H4 (cell line): ENCODE data around the gene IFIT1B. TPM values are rescaled to one million over a fixed set of nuclear protein-coding genes. Genes with fewer than 3 reads are reported as not detected.

Source experiments
- DNase-seq: peaks from one replicate; pipeline ENCODE4 v3.0.0-alpha.2; 2015; ENCODE audit warnings: low spot score
- total RNA-seq: library from RNA; depleted of rRNA; stranded (reverse); fragments of >200 nt; shearing (Covaris generic); gene quantifications from 2 replicates; pipeline ENCODE4 v1.2.3, GENCODE V29; 2014; rRNA removed

Gene IFIT1B
- total RNA-seq, 1 experiment from 2014 or later: 0.12 TPM

- DNase-seq: peak; percentile 73
Observed at GRCh38 chr10:89414146-89414878, 36.5 kb downstream of the IFIT1B start, which contains the start of gene IFIT5. IFIT5 (plus strand) TSS chr10:89414568; CDS start chr10:89414799, 231 bp downstream.

GRCh38 chr10:89414879-89415821 lies 37.3 kb downstream of the IFIT1B start:
- DNase-seq: peak; percentile 31

GRCh38 chr10:89416465-89416864 lies 38.6 kb downstream of the IFIT1B start:
- DNase-seq: no peak

GRCh38 chr10:89419548-89419947 lies 41.7 kb downstream of the IFIT1B start:
- DNase-seq: no peak

GRCh38 chr10:89421018-89421476 lies 43.2 kb downstream of the IFIT1B start:
- DNase-seq: no peak

GRCh38 chr10:89425000-89425399 lies 47.1 kb downstream of the IFIT1B start:
- DNase-seq: no peak

GRCh38 chr10:89426230-89426868 lies 48.5 kb downstream of the IFIT1B start:
- peak; percentile 45 for DNase-seq

- DNase-seq: no peak
Observed at GRCh38 chr10:89427629-89428028, 49.8 kb downstream of the IFIT1B start.

- DNase-seq: no peak
Observed at GRCh38 chr10:89428877-89429276, 51.0 kb downstream of the IFIT1B start.

- no peak for DNase-seq
Observed at GRCh38 chr10:89431977-89432376, 54.1 kb downstream of the IFIT1B start.

Other genes with a start within 250 kb of the IFIT1B start
- 0.12 TPM in 1 of 2 replicates, not detected in the other for gene CH25H, start 170.7 kb upstream of the IFIT1B start, total RNA-seq
- 69.7 and 101 TPM in 2 replicates for gene LIPA, start 126.3 kb upstream of the IFIT1B start, total RNA-seq
- gene IFIT2, start 76.0 kb upstream of the IFIT1B start, total RNA-seq: 3.9 and 4.0 TPM in 2 replicates
- 24.6 and 31.4 TPM in 2 replicates for gene IFIT3, start 50.1 kb upstream of the IFIT1B start, total RNA-seq
- 102 and 123 TPM in 2 replicates for gene IFIT1, start 14.6 kb downstream of the IFIT1B start, total RNA-seq
- gene IFIT5, start 36.5 kb downstream of the IFIT1B start, total RNA-seq: 34.9 and 41.6 TPM in 2 replicates
- 0.08 and 0.12 TPM in 2 replicates for gene SLC16A12, start 157.5 kb downstream of the IFIT1B start, total RNA-seq